ENCODE data around the gene CUL4B.

CUL4B gene

DNA sequence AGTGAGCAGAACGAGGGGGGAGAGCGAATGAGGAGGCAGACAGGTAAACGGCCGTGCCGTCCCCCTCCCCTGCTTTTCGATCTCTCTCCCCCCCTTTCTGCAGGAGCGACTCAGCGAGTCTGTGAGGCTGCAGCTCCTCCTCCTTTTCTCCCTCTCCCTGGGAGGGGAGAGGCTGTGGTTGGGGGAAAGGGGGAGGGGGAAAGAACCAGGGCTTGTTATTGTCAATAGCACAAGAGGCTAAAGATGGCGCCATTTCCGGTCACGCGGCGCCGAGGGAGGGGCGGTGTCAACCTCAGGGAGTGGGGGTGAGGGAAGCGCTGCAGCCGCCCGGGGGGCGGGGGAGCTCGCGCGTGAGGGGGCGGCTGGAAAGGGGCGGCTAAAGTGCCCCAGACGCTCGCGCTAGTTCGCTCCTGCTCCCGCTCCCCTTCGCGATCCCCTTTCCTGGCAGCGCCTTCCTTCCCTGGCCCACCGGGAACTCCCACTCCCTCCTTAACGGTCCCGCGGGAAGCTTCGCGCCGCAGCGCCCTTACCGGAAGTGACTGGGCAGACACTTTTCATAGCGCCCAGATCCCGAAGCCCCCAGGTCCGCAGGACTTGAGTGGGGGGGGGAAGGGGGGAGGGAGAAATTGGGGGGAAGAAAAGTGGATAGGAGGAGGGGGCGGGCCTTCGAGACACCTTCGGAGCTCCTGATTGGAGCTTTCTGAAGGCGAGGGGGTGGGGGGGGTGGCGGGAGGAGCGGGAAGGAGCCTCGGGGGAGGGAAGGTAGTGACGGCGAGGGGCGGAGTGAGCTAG lies at the start of gene CUL4B (continued):
- TF ChIP-seq ZNF354C (tag by site-specific recombination; IDR thresholded peaks at IDR 0.05; ENCODE audit: borderline replicate concordance, low read depth) = no peak
- TF ChIP-seq ZNF585B (tag by site-specific recombination; IDR thresholded peaks at IDR 0.05) = no peak
- TF ChIP-seq BCL11B (tag by site-specific recombination; IDR thresholded peaks at IDR 0.05; ENCODE audit: low read depth) = peak; percentile 9; the same call in 1 of the 2 replicates
- TF ChIP-seq ZNF292 (tag by site-specific recombination; IDR thresholded peaks at IDR 0.05; ENCODE audit: borderline replicate concordance, low read depth) = no peak
- TF ChIP-seq YY2 (tag by site-specific recombination; IDR thresholded peaks at IDR 0.05) = 0 out of 2 replicates have a peak, but pooled peaks have one; percentile 39
- TF ChIP-seq, protein P1, sequence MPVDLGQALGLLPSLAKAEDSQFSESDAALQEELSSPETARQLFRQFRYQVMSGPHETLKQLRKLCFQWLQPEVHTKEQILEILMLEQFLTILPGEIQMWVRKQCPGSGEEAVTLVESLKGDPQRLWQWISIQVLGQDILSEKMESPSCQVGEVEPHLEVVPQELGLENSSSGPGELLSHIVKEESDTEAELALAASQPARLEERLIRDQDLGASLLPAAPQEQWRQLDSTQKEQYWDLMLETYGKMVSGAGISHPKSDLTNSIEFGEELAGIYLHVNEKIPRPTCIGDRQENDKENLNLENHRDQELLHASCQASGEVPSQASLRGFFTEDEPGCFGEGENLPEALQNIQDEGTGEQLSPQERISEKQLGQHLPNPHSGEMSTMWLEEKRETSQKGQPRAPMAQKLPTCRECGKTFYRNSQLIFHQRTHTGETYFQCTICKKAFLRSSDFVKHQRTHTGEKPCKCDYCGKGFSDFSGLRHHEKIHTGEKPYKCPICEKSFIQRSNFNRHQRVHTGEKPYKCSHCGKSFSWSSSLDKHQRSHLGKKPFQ (tag by site-specific recombination; IDR thresholded peaks at IDR 0.05) = no peak
- TF ChIP-seq ZFP3 (tag by site-specific recombination; IDR thresholded peaks at IDR 0.05; ENCODE audit: low read depth) = no peak
- TF ChIP-seq ZNF223 (tag by site-specific recombination; IDR thresholded peaks at IDR 0.05) = no peak
- no peak for TF ChIP-seq ZNF184 (tag by site-specific recombination; IDR thresholded peaks at IDR 0.05)
- TF ChIP-seq ZFHX2 (tag by site-specific recombination; conservative IDR thresholded peaks at IDR 0.05) = peak; percentile 72
- no peak for TF ChIP-seq GLI2 (tag by site-specific recombination; IDR thresholded peaks at IDR 0.05; ENCODE audit: borderline replicate concordance, low read depth)
- TF ChIP-seq ZNF473 (tag by site-specific recombination; IDR thresholded peaks at IDR 0.05) = no peak
- TF ChIP-seq, protein P2, sequence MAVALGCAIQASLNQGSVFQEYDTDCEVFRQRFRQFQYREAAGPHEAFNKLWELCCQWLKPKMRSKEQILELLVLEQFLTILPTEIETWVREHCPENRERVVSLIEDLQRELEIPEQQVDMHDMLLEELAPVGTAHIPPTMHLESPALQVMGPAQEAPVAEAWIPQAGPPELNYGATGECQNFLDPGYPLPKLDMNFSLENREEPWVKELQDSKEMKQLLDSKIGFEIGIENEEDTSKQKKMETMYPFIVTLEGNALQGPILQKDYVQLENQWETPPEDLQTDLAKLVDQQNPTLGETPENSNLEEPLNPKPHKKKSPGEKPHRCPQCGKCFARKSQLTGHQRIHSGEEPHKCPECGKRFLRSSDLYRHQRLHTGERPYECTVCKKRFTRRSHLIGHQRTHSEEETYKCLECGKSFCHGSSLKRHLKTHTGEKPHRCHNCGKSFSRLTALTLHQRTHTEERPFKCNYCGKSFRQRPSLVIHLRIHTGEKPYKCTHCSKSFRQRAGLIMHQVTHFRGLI (tag by site-specific recombination; IDR thresholded peaks at IDR 0.05) = no peak
- TF ChIP-seq ZNF747 (tag by site-specific recombination; IDR thresholded peaks at IDR 0.05) = no peak
- TF ChIP-seq, protein P3, sequence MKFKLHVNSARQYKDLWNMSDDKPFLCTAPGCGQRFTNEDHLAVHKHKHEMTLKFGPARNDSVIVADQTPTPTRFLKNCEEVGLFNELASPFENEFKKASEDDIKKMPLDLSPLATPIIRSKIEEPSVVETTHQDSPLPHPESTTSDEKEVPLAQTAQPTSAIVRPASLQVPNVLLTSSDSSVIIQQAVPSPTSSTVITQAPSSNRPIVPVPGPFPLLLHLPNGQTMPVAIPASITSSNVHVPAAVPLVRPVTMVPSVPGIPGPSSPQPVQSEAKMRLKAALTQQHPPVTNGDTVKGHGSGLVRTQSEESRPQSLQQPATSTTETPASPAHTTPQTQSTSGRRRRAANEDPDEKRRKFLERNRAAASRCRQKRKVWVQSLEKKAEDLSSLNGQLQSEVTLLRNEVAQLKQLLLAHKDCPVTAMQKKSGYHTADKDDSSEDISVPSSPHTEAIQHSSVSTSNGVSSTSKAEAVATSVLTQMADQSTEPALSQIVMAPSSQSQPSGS (tag by site-specific recombination; IDR thresholded peaks at IDR 0.05; ENCODE audit: low read depth) = no peak
- no peak for TF ChIP-seq ZNF426 (tag by site-specific recombination; IDR thresholded peaks at IDR 0.05)
- no peak for TF ChIP-seq ZNF174 (tag by site-specific recombination; IDR thresholded peaks at IDR 0.05)
- TF ChIP-seq ZNF302 (tag by site-specific recombination; IDR thresholded peaks at IDR 0.05; ENCODE audit: low read depth) = no peak
- 0 out of 2 replicates have a peak, but pooled peaks have one; percentile 57 for TF ChIP-seq ZNF660 (tag by site-specific recombination; IDR thresholded peaks at IDR 0.05)
- TF ChIP-seq ZNF626 (tag by site-specific recombination; IDR thresholded peaks at IDR 0.05) = no peak
- TF ChIP-seq WT1 (tag by site-specific recombination; IDR thresholded peaks at IDR 0.05) = 0 out of 2 replicates have a peak, but pooled peaks have one; percentile 11
- TF ChIP-seq, protein P4, sequence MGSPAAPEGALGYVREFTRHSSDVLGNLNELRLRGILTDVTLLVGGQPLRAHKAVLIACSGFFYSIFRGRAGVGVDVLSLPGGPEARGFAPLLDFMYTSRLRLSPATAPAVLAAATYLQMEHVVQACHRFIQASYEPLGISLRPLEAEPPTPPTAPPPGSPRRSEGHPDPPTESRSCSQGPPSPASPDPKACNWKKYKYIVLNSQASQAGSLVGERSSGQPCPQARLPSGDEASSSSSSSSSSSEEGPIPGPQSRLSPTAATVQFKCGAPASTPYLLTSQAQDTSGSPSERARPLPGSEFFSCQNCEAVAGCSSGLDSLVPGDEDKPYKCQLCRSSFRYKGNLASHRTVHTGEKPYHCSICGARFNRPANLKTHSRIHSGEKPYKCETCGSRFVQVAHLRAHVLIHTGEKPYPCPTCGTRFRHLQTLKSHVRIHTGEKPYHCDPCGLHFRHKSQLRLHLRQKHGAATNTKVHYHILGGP (tag by site-specific recombination; IDR thresholded peaks at IDR 0.05) = no peak
- TF ChIP-seq ZIC2 (tag by site-specific recombination; IDR thresholded peaks at IDR 0.05) = peak; percentile 45; the same call in 1 of the 2 replicates
- TF ChIP-seq ZNF776 (tag by site-specific recombination; IDR thresholded peaks at IDR 0.05; ENCODE audit: borderline replicate concordance) = no peak
- TF ChIP-seq ZNF76 (tag by site-specific recombination; IDR thresholded peaks at IDR 0.05; ENCODE audit: borderline replicate concordance, low read depth) = no peak; the same call in 1 of the 2 replicates
- TF ChIP-seq REPIN1 (tag by site-specific recombination; IDR thresholded peaks at IDR 0.05; ENCODE audit: low read depth) = no peak
- TF ChIP-seq, protein P5, sequence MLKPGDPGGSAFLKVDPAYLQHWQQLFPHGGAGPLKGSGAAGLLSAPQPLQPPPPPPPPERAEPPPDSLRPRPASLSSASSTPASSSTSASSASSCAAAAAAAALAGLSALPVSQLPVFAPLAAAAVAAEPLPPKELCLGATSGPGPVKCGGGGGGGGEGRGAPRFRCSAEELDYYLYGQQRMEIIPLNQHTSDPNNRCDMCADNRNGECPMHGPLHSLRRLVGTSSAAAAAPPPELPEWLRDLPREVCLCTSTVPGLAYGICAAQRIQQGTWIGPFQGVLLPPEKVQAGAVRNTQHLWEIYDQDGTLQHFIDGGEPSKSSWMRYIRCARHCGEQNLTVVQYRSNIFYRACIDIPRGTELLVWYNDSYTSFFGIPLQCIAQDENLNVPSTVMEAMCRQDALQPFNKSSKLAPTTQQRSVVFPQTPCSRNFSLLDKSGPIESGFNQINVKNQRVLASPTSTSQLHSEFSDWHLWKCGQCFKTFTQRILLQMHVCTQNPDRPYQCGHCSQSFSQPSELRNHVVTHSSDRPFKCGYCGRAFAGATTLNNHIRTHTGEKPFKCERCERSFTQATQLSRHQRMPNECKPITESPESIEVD (tag by site-specific recombination; IDR thresholded peaks at IDR 0.05) = no peak
- TF ChIP-seq, protein P6, sequence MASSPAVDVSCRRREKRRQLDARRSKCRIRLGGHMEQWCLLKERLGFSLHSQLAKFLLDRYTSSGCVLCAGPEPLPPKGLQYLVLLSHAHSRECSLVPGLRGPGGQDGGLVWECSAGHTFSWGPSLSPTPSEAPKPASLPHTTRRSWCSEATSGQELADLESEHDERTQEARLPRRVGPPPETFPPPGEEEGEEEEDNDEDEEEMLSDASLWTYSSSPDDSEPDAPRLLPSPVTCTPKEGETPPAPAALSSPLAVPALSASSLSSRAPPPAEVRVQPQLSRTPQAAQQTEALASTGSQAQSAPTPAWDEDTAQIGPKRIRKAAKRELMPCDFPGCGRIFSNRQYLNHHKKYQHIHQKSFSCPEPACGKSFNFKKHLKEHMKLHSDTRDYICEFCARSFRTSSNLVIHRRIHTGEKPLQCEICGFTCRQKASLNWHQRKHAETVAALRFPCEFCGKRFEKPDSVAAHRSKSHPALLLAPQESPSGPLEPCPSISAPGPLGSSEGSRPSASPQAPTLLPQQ (tag by site-specific recombination; IDR thresholded peaks at IDR 0.05) = peak; percentile 25; the same call in 1 of the 2 replicates
- no peak for TF ChIP-seq ZNF140 (tag by site-specific recombination; IDR thresholded peaks at IDR 0.05)
- TF ChIP-seq KLF1 (tag by site-specific recombination; IDR thresholded peaks at IDR 0.05) = peak; percentile 56
- TF ChIP-seq ZNF791 (tag by site-specific recombination; IDR thresholded peaks at IDR 0.05) = no peak

Data from HEK293 (cell line).